Stimulated activated naive CD8-positive, alpha-beta T cell treated with anti-CD3 and anti-CD28 coated beads, Interleukin-15, Interleukin-2, amounts not matched to agents 100 U/mL and 50 U/mL, for 24 hours (primary cell): Measurements from ENCODE around the gene PTPRD.

Experiments
- ATAC-seq: fragments of 150-1000 bp; cut with Tn5 transposase; one replicate; pipeline ENCODE4 v1.10.0; 2021
- DNase-seq: peaks from one replicate; pipeline ENCODE4 v3.0.0; 2021

PTPRD gene

GRCh38 chr9:8677741-8678140, 1935.1 kb downstream of the PTPRD start:
- ATAC-seq (no peak), DNase-seq (no peak)

DNA sequence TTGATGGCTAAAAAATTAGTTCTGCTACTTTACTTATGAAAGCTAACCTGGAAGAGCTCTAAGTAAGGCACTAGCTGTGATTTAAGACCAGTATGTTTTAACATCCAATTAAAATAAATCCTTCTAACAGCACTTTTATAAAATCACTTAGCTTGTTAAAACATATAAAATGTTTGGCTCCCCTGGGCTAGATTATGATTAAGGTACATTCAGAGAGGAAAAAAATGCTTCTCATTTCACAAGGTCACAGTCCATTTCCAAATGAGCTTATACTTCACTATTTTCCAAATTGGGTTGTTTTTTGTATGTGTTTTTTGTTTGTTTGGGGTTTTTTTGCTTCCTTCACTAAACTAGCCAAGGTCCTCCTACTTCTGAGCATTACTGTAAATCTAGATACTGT, 1938.3 kb downstream of the PTPRD start:
- DNase-seq (no peak), ATAC-seq (no peak)

DNA sequence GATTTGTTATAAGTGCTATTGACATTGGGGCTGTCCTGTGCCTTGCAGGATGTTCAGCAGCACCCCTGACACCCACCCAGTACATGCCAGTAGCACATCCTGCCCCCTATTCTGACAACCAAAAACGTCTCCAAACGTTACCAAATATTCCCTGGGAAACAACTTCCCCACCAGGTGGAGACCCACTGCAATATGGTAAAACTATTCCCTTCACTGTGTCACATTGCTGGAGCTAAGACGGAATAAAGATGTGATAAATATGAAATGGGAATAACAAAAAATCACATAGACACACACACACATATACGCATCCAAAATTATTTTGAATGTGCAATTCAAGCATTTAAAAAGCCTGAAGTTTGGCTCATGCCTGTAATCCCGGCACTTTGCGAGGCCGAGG, 1939.0 kb downstream of the PTPRD start:
- ATAC-seq: no peak
- DNase-seq: no peak

- ATAC-seq (no peak), DNase-seq (no peak)
Observed at GRCh38 chr9:8670751-8671150, 1942.1 kb downstream of the PTPRD start.

DNA sequence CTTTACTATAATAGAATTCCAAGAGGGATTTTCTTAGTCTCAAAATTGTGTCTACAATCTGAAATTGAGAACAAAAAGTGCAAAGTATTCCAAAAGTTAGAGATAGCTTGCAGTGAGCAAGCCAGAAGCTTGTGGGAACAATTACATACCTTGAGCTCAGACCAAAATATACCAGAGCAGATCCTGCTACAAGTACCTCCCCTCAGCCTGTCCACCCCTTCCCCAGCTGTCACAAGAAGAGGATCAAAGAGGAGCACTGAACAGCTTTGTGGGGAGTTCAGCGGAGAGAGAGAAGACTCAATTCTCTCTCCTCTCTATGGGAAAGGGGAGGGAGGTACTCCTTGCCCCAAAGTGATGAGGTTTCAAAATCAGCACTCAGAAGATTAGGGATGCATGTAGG, 1944.1 kb downstream of the PTPRD start:
- DNase-seq (no peak), ATAC-seq (no peak)

DNA sequence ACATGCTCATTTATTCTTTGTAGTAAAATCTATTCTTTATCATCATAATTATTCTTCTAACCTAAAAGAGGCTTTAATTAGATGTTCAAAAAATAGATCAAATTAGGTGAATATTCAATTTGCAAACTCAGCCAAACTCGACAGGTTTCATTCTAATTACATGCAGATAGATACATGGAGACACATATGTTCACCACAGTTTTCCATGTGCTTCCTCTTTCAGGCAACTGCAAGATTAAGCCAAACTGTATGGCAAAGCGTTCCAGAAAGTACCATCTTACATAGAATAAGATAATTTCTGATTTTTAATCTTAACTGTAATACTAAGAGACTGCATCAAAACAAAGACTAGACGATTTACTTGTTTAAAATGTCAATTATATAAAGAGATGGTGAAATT, 1944.6 kb downstream of the PTPRD start:
- no peak for DNase-seq
- ATAC-seq: no peak

GRCh38 chr9:8666060-8666459, 1946.7 kb downstream of the PTPRD start:
- ATAC-seq (no peak), DNase-seq (no peak)

DNA sequence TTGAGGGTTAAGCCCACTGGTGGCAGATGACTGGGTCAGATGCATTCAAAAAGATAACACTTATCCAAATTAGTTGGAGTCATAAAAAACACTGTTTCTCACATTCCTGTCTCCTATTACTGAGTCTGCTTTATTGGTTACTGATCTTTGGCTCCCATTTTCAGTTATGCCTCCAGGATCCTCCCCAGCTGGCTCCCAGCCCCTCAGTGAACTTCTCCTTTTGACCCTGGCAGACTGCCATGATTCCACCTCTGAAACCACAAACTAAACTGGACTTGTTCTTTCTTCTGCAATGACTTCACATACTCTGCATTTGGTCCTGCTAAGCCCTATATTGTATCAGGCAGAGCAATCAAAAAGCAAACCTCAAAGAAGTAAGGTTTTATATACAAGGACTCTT, 1952.4 kb downstream of the PTPRD start:
- ATAC-seq (no peak), DNase-seq (no peak)

DNA sequence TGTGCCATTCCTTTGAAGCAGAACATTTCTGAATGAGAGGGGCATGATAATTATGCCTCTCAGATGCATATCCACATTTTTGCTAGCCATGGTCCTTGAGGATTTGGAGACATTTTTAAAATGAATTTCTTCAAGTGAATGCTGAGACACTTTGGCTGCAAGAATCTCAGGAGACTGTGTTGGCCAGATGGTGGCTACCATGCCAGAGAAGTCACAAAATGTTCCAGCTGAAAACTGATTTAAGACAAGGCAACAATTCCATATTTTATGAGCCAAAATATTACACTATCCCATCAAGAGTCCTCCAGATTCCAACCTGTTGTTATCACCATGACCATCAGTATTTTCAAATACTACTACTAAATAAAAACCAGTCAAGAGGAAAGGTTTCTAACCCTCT, 1953.7 kb downstream of the PTPRD start:
- ATAC-seq (no peak), DNase-seq (no peak)

- ATAC-seq: no peak
- DNase-seq: no peak
Observed at GRCh38 chr9:8655071-8655470, 1957.7 kb downstream of the PTPRD start.

GRCh38 chr9:8653855-8654254, 1958.9 kb downstream of the PTPRD start:
- ATAC-seq (no peak), DNase-seq (no peak)

DNA sequence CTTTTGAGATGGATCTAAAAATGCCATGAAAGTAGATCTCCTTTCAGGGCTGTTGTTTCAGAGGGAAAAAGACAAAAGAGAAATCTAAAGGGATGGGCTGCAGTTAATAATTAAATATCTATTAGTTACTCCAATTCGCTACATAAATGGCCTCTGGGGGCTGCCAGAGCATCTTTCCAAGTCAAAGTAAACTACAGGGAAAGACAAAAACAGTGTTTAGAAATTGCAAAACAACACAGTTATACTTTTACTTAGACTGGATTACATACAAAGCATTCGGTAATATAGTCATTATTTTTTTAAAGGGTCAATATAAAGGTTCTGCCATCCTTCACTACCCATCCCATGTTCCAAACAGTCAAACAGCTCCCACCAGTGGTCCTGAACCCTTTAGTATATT, 1959.7 kb downstream of the PTPRD start:
- DNase-seq (no peak), ATAC-seq (no peak)

DNA sequence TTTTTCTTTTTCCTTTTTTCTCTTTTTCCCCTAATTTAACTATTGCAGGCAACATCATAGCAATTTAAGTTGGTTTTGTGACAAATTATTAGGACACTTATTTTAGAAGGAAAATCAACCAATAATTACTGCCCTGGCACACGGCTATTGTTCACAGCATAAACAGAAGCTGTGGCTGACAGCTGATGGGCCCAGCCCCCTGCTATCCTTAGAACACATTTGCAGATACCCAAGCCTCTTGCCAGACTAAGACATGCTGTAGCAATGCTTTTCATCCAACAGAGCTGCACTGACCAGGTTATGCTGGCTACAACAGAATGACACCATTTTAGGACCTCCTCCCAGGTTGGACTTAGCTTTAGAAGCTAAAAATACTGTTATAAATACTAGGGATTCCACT, 1960.5 kb downstream of the PTPRD start:
- ATAC-seq: no peak

DNA sequence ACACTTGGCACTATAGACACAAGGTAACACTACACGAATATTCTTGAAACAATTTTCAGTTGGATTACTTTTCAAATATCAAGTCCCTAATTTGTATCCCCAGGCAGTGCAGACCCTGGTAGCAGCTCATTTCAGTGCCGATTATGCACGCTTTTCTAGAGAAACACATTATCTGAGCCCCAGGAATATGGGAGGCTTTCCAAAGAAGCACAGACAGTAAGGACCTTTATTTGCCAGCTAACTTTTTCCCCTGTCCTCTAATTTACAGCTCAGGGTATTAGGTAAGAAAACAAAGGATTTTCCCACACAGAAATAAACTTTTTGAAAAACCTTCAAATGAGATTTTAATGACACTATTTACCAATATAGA, 1961.0 kb downstream of the PTPRD start:
- ATAC-seq (no peak), DNase-seq (no peak)

More for the DNA sequence above, 1960.5 kb downstream of the PTPRD start:
- no peak for DNase-seq

DNA sequence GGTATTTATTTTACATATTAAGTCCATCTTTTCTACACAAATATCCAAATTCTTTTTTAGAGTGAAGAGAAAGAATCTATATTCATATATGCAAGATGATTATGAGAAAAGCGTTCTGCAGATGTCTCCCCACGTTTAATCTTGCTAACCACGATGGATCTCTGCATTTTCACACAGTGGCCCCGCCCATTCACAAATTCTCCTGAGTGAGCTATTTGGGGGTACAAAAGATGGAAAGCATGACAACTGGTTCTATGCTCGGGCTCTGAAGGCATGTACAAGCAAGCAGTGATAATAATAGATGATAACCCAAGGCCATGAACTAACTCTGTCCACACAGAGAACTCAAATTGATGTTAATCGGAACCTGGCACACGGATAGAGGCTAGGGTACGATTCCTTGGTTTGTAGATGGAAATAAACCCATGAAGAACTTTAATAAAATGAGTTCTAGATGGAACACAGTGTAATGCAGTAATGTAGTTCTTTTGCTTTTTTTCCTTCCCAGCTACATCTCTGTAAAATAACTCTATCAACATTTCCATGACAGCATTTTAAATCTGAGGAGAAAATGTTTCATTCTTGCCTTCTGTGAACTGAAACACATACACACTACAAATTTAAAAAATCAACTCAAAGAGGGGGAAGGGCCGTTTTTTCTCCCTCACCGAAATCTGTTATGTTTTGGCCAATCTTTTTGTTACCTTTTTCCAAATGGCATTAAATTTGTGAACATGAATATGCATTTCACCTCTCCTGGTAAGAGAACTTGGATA, 1961.5 kb downstream of the PTPRD start:
- no peak for ATAC-seq

DNA sequence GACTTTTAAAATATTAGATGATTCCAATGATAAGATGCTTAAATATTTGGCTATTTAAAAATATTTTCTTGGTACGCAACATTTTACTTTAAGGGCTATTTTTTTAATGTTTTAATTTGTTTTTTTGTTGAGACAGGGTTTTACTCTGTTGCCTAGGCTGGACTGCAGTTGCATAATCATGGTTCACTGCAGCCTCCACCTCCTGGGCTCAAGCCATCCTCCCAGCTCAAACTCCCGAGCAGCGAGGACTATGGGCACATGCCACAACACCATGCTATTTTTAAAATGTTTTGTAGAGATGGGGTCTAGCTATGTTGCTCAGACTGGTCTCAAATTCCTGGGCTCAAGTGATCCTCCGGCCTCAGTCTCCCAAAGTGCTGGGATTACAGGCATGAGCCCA, 1963.0 kb downstream of the PTPRD start:
- DNase-seq (no peak), ATAC-seq (no peak)

More for the DNA sequence above, 1961.5 kb downstream of the PTPRD start:
- DNase-seq: no peak

GRCh38 chr9:8649160-8649559, 1963.6 kb downstream of the PTPRD start:
- ATAC-seq (no peak), DNase-seq (no peak)

DNA sequence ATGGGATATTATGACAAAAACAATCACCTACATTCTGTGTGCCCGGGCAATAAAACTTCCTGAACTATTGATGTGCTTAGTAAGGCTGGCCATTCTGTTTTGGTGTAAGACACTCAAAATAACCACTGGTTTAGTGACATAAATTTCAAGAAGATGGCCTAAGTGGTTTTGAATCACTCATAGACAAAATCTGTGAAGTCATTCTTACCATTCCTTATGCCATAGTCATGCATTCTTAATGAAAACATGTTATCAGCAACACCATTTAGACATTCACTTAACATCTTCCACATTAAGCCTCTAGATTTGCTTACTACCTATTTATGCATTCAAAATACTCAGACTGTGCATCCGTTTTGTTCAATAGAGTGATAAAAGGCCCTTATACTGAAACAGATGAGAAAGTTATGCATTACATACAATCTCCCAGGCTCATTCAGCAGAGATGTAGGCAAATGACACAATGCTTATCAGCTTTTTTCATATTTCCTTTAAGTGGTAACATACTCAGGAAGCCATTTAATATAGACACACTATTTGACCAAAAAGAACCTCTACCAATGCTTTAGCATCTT, 1964.4 kb downstream of the PTPRD start:
- ATAC-seq: no peak
- DNase-seq: no peak

DNA sequence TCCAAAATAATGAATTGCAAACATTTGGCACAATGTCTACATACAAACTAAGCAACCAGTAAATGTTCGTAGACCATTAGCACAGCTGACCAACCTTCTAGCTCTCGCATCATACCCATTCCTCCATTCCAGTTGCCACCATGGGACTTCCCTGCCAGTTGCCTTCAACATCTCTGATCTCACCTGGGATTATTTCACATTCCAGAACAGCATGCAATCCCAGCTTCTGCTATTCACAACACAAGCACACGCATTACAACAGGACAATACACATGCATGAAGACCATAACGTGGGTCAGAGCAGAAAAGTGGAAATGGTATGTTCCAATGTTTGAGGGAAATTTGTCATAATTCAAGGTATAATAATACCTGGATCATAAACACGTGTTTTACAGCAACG, 1965.0 kb downstream of the PTPRD start:
- DNase-seq (no peak), ATAC-seq (no peak)

DNA sequence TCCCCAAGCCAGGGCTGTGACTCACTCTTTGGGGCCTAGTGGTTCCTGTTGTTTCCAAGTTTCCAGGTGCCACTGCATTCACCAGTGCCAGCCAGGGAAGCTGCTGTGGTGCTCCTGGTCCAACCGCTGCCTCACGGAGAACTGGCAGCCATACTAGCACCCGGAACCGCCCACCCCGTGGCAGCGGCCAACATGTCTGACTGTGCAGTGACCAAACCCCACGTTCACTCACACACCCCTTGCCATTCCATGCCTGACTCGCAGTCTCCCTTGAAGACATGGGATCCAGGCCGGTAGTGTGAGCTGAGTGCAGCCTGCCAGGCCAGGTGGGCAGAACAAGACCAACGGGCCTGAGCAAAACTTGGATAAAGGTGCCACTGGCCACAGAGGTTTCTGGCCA, 1968.2 kb downstream of the PTPRD start:
- ATAC-seq: no peak
- no peak for DNase-seq

DNA sequence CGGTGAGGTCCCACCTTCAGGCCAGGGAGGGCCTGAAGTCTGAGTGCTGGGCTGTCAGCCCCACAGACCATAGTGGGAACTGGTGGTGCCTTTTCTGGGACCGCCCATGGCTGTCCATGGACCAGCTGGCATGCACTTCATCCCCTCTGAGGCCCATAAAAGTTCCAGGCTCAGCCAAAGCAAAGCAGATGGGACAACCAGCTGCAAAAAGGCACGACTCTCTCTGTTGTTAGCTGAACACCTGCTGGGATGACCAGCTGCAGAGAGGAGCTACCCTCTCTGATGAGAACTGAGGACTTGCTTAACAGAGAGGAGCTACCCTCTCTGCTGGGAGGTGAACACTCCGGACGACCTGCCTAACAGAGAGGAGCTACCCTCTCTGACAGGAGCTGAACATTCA, 1968.9 kb downstream of the PTPRD start:
- no peak for ATAC-seq
- DNase-seq: no peak

DNA sequence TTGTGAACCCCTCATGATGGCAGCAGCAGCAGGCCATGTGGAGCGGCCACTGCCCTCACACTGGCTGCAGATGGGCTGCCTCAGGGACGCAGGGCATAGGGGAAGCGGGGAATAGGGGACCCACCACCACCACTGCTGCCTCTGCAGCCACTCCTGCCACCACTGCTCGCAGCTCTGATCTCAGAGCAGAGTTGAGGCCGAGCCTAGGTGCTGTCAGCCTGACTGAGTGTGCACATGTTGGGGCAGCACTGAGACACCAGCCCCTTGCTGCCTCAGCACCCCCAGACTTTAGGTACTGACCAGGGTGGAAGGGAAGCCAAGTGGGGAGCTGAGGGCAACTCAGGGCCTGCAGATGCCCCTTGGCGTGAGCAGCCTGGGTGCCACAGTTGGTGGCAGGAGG, 1969.3 kb downstream of the PTPRD start:
- no peak for ATAC-seq
- no peak for DNase-seq

GRCh38 chr9:8640761-8641160, 1972.0 kb downstream of the PTPRD start:
- no peak for DNase-seq
- ATAC-seq: no peak

DNA sequence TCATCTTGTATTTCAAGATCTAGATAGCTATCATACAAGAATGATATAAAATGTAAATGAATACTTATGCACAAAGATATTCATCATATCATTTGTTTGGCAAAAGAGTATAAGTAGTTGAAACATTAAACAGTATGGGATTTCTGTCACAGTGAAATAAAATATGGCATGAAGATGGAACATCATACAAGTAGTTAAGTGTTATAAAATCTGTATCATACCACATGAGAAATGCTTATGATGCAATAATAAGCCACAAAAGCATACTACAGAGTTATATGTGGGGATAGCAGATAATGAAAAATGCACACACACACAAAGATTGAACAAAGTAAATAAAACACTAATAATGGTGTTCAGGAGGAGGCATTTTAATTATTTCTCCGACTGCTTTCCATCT, 1975.2 kb downstream of the PTPRD start:
- DNase-seq (no peak), ATAC-seq (no peak)
